ENCODE measurements around the gene WASL. TPM values are rescaled to one million over a fixed set of nuclear protein-coding genes. Genes with fewer than 3 reads are reported as not detected.

Gene WASL
- total RNA-seq, 4 donors from 2014 or later, result 36.0 to 51.5 (median 38.5) TPM

DNA sequence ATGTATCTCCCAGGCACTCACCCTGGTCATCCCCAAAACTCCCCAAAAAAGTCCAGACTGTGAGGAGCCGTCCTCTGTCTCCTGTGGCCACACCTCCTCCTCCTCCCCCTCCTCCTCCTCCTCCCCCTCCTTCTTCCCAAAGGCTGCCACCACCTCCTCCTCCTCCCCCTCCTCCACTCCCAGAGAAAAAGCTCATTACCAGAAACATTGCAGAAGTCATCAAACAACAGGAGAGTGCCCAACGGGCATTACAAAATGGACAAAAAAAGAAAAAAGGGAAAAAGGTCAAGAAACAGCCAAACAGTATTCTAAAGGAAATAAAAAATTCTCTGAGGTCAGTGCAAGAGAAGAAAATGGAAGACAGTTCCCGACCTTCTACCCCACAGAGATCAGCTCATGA lies 86.0 kb downstream of the WASL start:
- WGBS, result 82% methylated on average over 3 of the region's 3 CpGs
- no peak for DNase-seq (ENCODE audit: extremely low spot score)
- Histone ChIP-seq H3K27me3 (no peaks in the 10 kb centered on the region), H3K4me3 (no peak overlapping the region), H3K27ac (replicated peaks in 1 of 4) (no peak overlapping the region), H3K36me3 (peaks cover 0 to 57% (median 0%) of the 10 kb centered on the region in 4 donors), H3K9me3 (no peaks in the 10 kb centered on the region), H3K4me1 (no peaks in the 10 kb centered on the region)
- intact Hi-C loops (cut with DNase I), result no loop called here
- TF ChIP-seq, protein P1, sequence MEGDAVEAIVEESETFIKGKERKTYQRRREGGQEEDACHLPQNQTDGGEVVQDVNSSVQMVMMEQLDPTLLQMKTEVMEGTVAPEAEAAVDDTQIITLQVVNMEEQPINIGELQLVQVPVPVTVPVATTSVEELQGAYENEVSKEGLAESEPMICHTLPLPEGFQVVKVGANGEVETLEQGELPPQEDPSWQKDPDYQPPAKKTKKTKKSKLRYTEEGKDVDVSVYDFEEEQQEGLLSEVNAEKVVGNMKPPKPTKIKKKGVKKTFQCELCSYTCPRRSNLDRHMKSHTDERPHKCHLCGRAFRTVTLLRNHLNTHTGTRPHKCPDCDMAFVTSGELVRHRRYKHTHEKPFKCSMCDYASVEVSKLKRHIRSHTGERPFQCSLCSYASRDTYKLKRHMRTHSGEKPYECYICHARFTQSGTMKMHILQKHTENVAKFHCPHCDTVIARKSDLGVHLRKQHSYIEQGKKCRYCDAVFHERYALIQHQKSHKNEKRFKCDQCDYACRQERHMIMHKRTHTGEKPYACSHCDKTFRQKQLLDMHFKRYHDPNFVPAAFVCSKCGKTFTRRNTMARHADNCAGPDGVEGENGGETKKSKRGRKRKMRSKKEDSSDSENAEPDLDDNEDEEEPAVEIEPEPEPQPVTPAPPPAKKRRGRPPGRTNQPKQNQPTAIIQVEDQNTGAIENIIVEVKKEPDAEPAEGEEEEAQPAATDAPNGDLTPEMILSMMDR (IDR thresholded peaks at IDR 0.05), result no peak
- TF ChIP-seq EP300 (IDR thresholded peaks at IDR 0.05) (no peak), POLR2A (IDR thresholded peaks at IDR 0.05; ENCODE audit: low read depth) (no peak), POLR2AphosphoS5 (IDR thresholded peaks at IDR 0.05) (no peak)

DNA sequence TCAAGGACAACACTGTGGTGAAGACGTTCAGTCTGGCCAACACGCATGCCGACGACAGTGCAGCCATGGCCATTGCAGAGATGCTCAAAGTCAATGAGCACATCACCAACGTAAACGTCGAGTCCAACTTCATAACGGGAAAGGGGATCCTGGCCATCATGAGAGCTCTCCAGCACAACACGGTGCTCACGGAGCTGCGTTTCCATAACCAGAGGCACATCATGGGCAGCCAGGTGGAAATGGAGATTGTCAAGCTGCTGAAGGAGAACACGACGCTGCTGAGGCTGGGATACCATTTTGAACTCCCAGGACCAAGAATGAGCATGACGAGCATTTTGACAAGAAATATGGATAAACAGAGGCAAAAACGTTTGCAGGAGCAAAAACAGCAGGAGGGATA lies 86.5 kb downstream of the WASL start:
- no peaks in the 10 kb centered on the region for H3K4me1 ChIP-seq
- H3K27ac ChIP-seq (replicated peaks in 1 of 4), result no peak overlapping the region
- 95% methylated on average over 15 of the region's 15 CpGs for WGBS
- no peak for DNase-seq (ENCODE audit: extremely low spot score)
- H3K9me3 ChIP-seq, result no peaks in the 10 kb centered on the region
- TF ChIP-seq EP300 (IDR thresholded peaks at IDR 0.05) (no peak), POLR2A (IDR thresholded peaks at IDR 0.05; ENCODE audit: low read depth) (no peak), POLR2AphosphoS5 (IDR thresholded peaks at IDR 0.05) (no peak)
- TF ChIP-seq, protein P1 (IDR thresholded peaks at IDR 0.05), result no peak
- H3K27me3 ChIP-seq, result no peaks in the 10 kb centered on the region
- intact Hi-C loops (cut with DNase I), result no loop called here
- no peak overlapping the region for H3K4me3 ChIP-seq
- H3K36me3 ChIP-seq, result peaks cover 0 to 57% (median 0%) of the 10 kb centered on the region in 4 donors

DNA sequence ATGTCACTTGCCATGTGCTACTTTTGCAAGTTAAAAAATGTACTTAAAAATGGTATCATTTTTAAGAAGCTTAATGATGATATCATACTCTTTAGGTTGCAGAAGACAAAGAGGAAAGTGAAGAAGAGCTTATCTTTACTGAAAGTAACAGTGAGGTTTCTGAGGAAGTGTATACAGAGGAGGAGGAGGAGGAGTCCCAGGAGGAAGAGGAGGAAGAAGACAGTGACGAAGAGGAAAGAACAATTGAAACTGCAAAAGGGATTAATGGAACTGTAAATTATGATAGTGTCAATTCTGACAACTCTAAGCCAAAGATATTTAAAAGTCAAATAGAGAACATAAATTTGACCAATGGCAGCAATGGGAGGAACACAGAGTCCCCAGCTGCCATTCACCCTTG lies 87.0 kb downstream of the WASL start:
- TF ChIP-seq EP300 (IDR thresholded peaks at IDR 0.05), result no peak
- no peak for TF ChIP-seq POLR2AphosphoS5 (IDR thresholded peaks at IDR 0.05)
- no peak for TF ChIP-seq POLR2A (IDR thresholded peaks at IDR 0.05; ENCODE audit: low read depth)
- TF ChIP-seq, protein P1 (IDR thresholded peaks at IDR 0.05), result no peak
- Histone ChIP-seq H3K36me3 (peaks cover 0 to 57% (median 0%) of the 10 kb centered on the region in 4 donors), H3K9me3 (no peaks in the 10 kb centered on the region), H3K27me3 (no peaks in the 10 kb centered on the region), H3K27ac (replicated peaks in 1 of 4) (no peak overlapping the region), H3K4me3 (no peak overlapping the region), H3K4me1 (no peaks in the 10 kb centered on the region)
- no peak for DNase-seq (ENCODE audit: extremely low spot score)
- 71% methylated on average over 1 of the region's 1 CpG for WGBS
- intact Hi-C loops (cut with DNase I), result no loop called here

DNA sequence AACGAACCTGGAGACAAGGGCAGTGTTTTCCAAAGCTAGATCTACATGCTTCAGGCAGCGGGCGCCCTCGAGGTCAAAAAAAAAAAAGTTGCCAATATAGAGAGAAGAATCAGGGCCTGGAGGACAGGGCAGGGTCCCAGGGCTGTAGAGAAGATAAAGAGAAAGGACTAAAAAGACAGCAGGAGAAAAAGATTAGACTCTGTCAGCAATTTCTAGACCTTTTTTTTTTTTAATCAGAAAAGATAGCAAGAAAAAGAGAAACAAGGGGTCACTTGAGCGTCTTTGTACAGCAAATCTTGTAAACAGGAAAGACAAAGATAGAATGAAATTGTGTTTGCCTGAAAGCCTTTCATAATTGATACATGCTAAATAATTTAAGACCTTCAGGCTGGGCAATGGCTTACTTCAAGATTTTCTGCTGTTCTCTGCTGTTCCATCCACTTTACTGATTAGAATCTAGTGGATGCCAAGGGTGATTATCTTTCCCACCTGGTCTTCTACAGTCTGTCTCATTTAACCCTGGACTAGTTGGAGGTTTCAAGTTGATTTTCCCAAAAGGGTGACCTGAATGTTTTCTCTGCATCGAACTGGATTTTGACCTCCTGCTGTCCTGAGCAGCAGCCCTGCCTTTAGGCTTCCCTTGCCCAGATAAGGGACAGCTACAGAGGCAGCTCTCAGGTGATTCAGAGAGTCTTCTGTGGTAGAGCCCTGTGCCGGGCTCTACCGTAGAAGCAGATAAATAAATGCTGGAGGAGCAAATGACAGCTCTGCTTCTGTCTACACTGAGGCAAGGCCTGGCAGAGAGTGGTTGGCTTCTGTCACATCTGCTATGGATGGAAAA lies 88.1 kb downstream of the WASL start:
- H3K9me3 ChIP-seq, result no peaks in the 10 kb centered on the region

DNA sequence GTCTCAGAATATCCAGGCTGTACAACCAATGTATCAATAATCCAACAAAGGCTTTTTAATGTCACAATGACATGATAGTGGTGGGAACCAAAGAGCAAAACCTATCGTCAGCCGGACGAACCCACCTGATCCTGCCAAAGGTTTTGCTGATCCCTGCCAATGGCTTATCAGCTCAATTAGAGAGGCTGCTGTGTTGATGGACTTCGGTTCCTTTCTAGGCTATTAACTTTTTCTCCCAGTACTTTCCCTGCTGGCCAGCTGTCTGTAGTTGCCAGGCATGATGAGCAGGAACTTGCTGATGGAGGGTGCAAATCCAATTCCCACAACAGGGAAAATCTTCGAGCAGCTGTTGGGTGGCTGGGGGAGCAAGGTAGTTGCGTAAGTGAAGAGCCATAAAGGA lies 90.8 kb downstream of the WASL start:
- no peaks in the 10 kb centered on the region for H3K27me3 ChIP-seq
- no peak overlapping the region for H3K4me3 ChIP-seq
- H3K36me3 ChIP-seq, result peaks cover 0 to 40% (median 0%) of the 10 kb centered on the region in 4 donors
- TF ChIP-seq POLR2AphosphoS5 (IDR thresholded peaks at IDR 0.05) (no peak), POLR2A (IDR thresholded peaks at IDR 0.05; ENCODE audit: low read depth) (no peak), EP300 (IDR thresholded peaks at IDR 0.05) (no peak)
- TF ChIP-seq, protein P1 (IDR thresholded peaks at IDR 0.05), result no peak
- 94% methylated on average over 6 of the region's 6 CpGs for WGBS
- DNase-seq (ENCODE audit: extremely low spot score), result no peak
- H3K4me1 ChIP-seq, result no peaks in the 10 kb centered on the region
- no peak overlapping the region for H3K27ac ChIP-seq (replicated peaks in 1 of 4)
- no peaks in the 10 kb centered on the region for H3K9me3 ChIP-seq
- intact Hi-C loops (cut with DNase I), result no loop called here

More for the DNA sequence above, 88.1 kb downstream of the WASL start:
- DNase-seq (ENCODE audit: extremely low spot score), result no peak
- TF ChIP-seq EP300 (IDR thresholded peaks at IDR 0.05), result no peak
- H3K27me3 ChIP-seq, result no peaks in the 10 kb centered on the region
- intact Hi-C loops (cut with DNase I), result no loop called here
- no peak overlapping the region for H3K4me3 ChIP-seq
- H3K36me3 ChIP-seq, result peaks cover 0 to 56% (median 0%) of the 10 kb centered on the region in 4 donors
- no peak overlapping the region for H3K27ac ChIP-seq (replicated peaks in 1 of 4)
- no peaks in the 10 kb centered on the region for H3K4me1 ChIP-seq
- 74% methylated on average over 8 of the region's 8 CpGs for WGBS
